Measurements from ENCODE around the gene SAMD14. TPM values are rescaled to one million over a fixed set of nuclear protein-coding genes. Genes with fewer than 3 reads are reported as not detected.
A peak's percentile ranks its signal among the peaks of the same experiment; 100 is the strongest.

SAMD14 gene
- total RNA-seq, 2 experiments from 2014 or later, result 0.47 to 1.3 TPM

GRCh38 chr17:50146927-50147665, 17.1 kb upstream of the SAMD14 start:
- H3K4me1 Mint-ChIP-seq (ENCODE audit: low read depth), result peaks cover 59% of the 10 kb centered on the region
- intact Hi-C loops (cut with micrococcal nuclease), result no loop called here
- no peaks in the 10 kb centered on the region for H3K27me3 Mint-ChIP-seq
- H3K27ac Mint-ChIP-seq, result peak overlapping the region; percentile 92
- no peak for ATAC-seq
- POLR2A ChIA-PET, result interaction anchor here (0.9 to 7.0 kb wide), 4 partner anchors 14 to 199 kb away, joined by 3 to 64 read pairs (median 6); partner anchors contain the start of gene XYLT2
- DNase-seq, result no peak
- no peaks in the 10 kb centered on the region for H3K9me3 Mint-ChIP-seq
- CTCF ChIA-PET, result interaction anchor here (0.6 to 9.6 kb wide), 5 partner anchors 10 to 471 kb away, joined by 4 to 102 read pairs (median 8); partner anchors contain the start of gene PDK2
- peaks cover 44% of the 10 kb centered on the region for H3K36me3 Mint-ChIP-seq (ENCODE audit: low read depth)
- peak overlapping the region; percentile 82 for H3K4me3 Mint-ChIP-seq
- no peak for TF ChIP-seq CTCF (IDR thresholded peaks at IDR 0.05)

- no peaks in the 10 kb centered on the region for H3K9me3 Mint-ChIP-seq
- ATAC-seq, result no peak
- DNase-seq, result peak; percentile 58
- intact Hi-C loops (cut with micrococcal nuclease), result no loop called here
- ChIA-PET POLR2A (interaction anchor here (0.9 to 7.0 kb wide), 4 partner anchors 14 to 23 kb away, joined by 3 to 64 read pairs (median 4); no protein-coding TSS in a partner anchor), CTCF (interaction anchor here (0.6 to 9.6 kb wide), 9 partner anchors 10 to 470 kb away, joined by 3 to 102 read pairs (median 6); partner anchors contain the start of gene PDK2)
- H3K4me3 Mint-ChIP-seq, result peak overlapping the region; percentile 82
- H3K4me1 Mint-ChIP-seq (ENCODE audit: low read depth), result peaks cover 59% of the 10 kb centered on the region
- H3K36me3 Mint-ChIP-seq (ENCODE audit: low read depth), result peaks cover 49% of the 10 kb centered on the region
- no peaks in the 10 kb centered on the region for H3K27me3 Mint-ChIP-seq
- TF ChIP-seq CTCF (IDR thresholded peaks at IDR 0.05), result no peak
- H3K27ac Mint-ChIP-seq, result peak overlapping the region; percentile 92
Measured at GRCh38 chr17:50146230-50146926, 16.4 kb upstream of the SAMD14 start.

GRCh38 chr17:50145532-50146229, 15.7 kb upstream of the SAMD14 start:
- intact Hi-C loops (cut with micrococcal nuclease), result no loop called here
- H3K4me3 Mint-ChIP-seq, result no peak overlapping the region

GRCh38 chr17:50144845-50145531, 15.0 kb upstream of the SAMD14 start:
- Mint-ChIP-seq H3K9me3 (no peaks in the 10 kb centered on the region), H3K4me1 (ENCODE audit: low read depth) (peaks cover 73% of the 10 kb centered on the region), H3K27me3 (no peaks in the 10 kb centered on the region), H3K4me3 (no peak overlapping the region), H3K27ac (peak overlapping the region; percentile 72), H3K36me3 (ENCODE audit: low read depth) (peaks cover 60% of the 10 kb centered on the region)
- POLR2A ChIA-PET, result no interaction called here
- CTCF ChIA-PET, result interaction anchor here (0.7 to 9.5 kb wide), 5 partner anchors 9 to 32 kb away, joined by 3 to 102 read pairs (median 6); no protein-coding TSS in a partner anchor
- intact Hi-C loops (cut with micrococcal nuclease), result no loop called here
- DNase-seq (peak; percentile 68), ATAC-seq (peak; percentile 14)
- no peak for TF ChIP-seq CTCF (IDR thresholded peaks at IDR 0.05)

More at GRCh38 chr17:50145532-50146229, 15.7 kb upstream of the SAMD14 start:
- ChIA-PET CTCF (interaction anchor here (0.7 to 9.6 kb wide), 10 partner anchors 9 to 52 kb away, joined by 3 to 102 read pairs (median 6); partner anchors contain the start of gene PDK2), POLR2A (interaction anchor here (0.9 to 7.0 kb wide), 4 partner anchors 14 to 24 kb away, joined by 3 to 64 read pairs (median 4); no protein-coding TSS in a partner anchor)
- ATAC-seq, result no peak
- no peaks in the 10 kb centered on the region for H3K9me3 Mint-ChIP-seq
- no peak for DNase-seq
- peaks cover 66% of the 10 kb centered on the region for H3K4me1 Mint-ChIP-seq (ENCODE audit: low read depth)
- H3K27ac Mint-ChIP-seq, result peak overlapping the region; percentile 72
- peaks cover 55% of the 10 kb centered on the region for H3K36me3 Mint-ChIP-seq (ENCODE audit: low read depth)
- no peaks in the 10 kb centered on the region for H3K27me3 Mint-ChIP-seq
- no peak for TF ChIP-seq CTCF (IDR thresholded peaks at IDR 0.05)

Data from activated CD8-positive, alpha-beta T cell treated with anti-CD3 and anti-CD28 coated beads for 36 hours (primary cell).